Ovary (tissue), 3 donors: ENCODE data around the gene MYO1B.

ENCODE experiments used
- EP300 ChIP-seq: sonication (generic); formaldehyde crosslinking; IDR thresholded peaks from one replicate; pipeline ENCODE4 v1.6.1; 2017; ENCODE audit warnings: antibody characterized with exemption
- TF ChIP-seq, protein P1 (sequence below), 3 donors: fragments of 450-650 bp in 2 of 3; fragments of 200-600 bp in 1 of 3; IDR thresholded peaks; one replicate each; pipeline versions ENCODE4 v1.5.1 to v1.8.0; 2016 to 2022; ENCODE audit warnings: antibody characterized with exemption in 3 of 3, mild to moderate bottlenecking in 1 of 3
- donor health status: DM: no; HTN: no; CAD: no.

DNA sequence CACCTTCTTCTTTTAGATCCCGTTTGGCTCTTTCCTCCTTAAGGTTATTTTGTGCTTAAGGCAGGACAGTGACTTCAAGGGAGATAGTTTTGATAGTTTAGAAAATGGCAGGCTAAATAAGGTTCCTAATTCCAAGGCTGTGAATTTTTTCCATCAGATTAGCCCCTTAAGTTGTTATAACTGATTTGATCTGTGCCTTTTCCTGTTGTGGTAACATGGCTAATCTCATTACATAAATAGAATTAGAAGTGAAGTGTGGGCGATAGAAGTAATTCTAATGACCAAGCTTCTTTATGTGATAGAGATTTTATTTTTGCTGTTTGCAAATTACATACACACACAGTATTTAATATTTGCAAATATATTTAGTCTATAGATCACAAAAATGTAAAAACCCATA is 102.0 kb downstream of the MYO1B start:
- TF ChIP-seq EP300: no peak
- TF ChIP-seq, protein P1, sequence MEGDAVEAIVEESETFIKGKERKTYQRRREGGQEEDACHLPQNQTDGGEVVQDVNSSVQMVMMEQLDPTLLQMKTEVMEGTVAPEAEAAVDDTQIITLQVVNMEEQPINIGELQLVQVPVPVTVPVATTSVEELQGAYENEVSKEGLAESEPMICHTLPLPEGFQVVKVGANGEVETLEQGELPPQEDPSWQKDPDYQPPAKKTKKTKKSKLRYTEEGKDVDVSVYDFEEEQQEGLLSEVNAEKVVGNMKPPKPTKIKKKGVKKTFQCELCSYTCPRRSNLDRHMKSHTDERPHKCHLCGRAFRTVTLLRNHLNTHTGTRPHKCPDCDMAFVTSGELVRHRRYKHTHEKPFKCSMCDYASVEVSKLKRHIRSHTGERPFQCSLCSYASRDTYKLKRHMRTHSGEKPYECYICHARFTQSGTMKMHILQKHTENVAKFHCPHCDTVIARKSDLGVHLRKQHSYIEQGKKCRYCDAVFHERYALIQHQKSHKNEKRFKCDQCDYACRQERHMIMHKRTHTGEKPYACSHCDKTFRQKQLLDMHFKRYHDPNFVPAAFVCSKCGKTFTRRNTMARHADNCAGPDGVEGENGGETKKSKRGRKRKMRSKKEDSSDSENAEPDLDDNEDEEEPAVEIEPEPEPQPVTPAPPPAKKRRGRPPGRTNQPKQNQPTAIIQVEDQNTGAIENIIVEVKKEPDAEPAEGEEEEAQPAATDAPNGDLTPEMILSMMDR (IDR thresholded peaks at IDR 0.05): no peak
